GM12892 (cell line): ENCODE data around the gene CTNND2.

Experiments used
- DNase-seq: peaks from one replicate; pipeline ENCODE4 v3.0.0; 2011; ENCODE audit not compliant: insufficient read length
- FAIRE-seq: peaks from 2 replicates; lab custom pipeline; 2011; peaks lifted over from hg19 to GRCh38; lab: Jason Lieb, UNC
- POLR2A ChIP-seq: IDR thresholded peaks from 2 replicates; pipeline ENCODE4 v1.6.1; 2011; ENCODE audit warnings: low read depth, low read length, control low read depth
- POLR2AphosphoS5 ChIP-seq: IDR thresholded peaks from 2 replicates; pipeline ENCODE4 v1.6.1; 2011; ENCODE audit warnings: low read depth, low read length, control low read depth
- TAF1 ChIP-seq: IDR thresholded peaks from 2 replicates; pipeline ENCODE4 v1.6.1; 2011; ENCODE audit warnings: low read depth, mild to moderate bottlenecking, control low read depth, low read length, borderline replicate concordance

Gene CTNND2

GRCh38 chr5:11903121-11903613 is 1.1 kb downstream of the CTNND2 start:
- FAIRE-seq (no peak), DNase-seq (no peak)
- TF ChIP-seq TAF1 (no peak), POLR2A (no peak), POLR2AphosphoS5 (no peak)

GRCh38 chr5:11902201-11902619 is 2.0 kb downstream of the CTNND2 start:
- DNase-seq (no peak), FAIRE-seq (no peak)
- no peak for TF ChIP-seq POLR2AphosphoS5
- no peak for TF ChIP-seq TAF1
- TF ChIP-seq POLR2A, result no peak

GRCh38 chr5:11898787-11899186 is 5.5 kb downstream of the CTNND2 start:
- DNase-seq (no peak), FAIRE-seq (no peak)
- no peak for TF ChIP-seq POLR2A
- no peak for TF ChIP-seq POLR2AphosphoS5
- TF ChIP-seq TAF1, result no peak

- no peak for FAIRE-seq
Observed at GRCh38 chr5:11897781-11898180, 6.5 kb downstream of the CTNND2 start.

GRCh38 chr5:11894992-11895391 is 9.3 kb downstream of the CTNND2 start:
- TF ChIP-seq TAF1 (no peak), POLR2A (no peak), POLR2AphosphoS5 (no peak)
- FAIRE-seq, result no peak
- DNase-seq, result no peak

More at GRCh38 chr5:11897781-11898180, 6.5 kb downstream of the CTNND2 start:
- TF ChIP-seq POLR2A (no peak), POLR2AphosphoS5 (no peak), TAF1 (no peak)
- no peak for DNase-seq

- FAIRE-seq (no peak), DNase-seq (no peak)
- no peak for TF ChIP-seq TAF1
- TF ChIP-seq POLR2AphosphoS5, result no peak
- no peak for TF ChIP-seq POLR2A
Observed at GRCh38 chr5:11892832-11893231, 11.4 kb downstream of the CTNND2 start.

- TF ChIP-seq TAF1 (no peak), POLR2AphosphoS5 (no peak), POLR2A (no peak)
- no peak for FAIRE-seq
- DNase-seq, result no peak
Observed at GRCh38 chr5:11890777-11891176, 13.5 kb downstream of the CTNND2 start.

GRCh38 chr5:11888221-11888620 is 16.0 kb downstream of the CTNND2 start:
- DNase-seq (no peak), FAIRE-seq (no peak)
- no peak for TF ChIP-seq TAF1
- TF ChIP-seq POLR2A, result no peak
- TF ChIP-seq POLR2AphosphoS5, result no peak

GRCh38 chr5:11878814-11879213 is 25.4 kb downstream of the CTNND2 start:
- DNase-seq (no peak), FAIRE-seq (no peak)
- TF ChIP-seq POLR2AphosphoS5, result no peak
- TF ChIP-seq TAF1, result no peak
- TF ChIP-seq POLR2A, result no peak

GRCh38 chr5:11873587-11873986 is 30.7 kb downstream of the CTNND2 start:
- no peak for TF ChIP-seq TAF1
- TF ChIP-seq POLR2AphosphoS5, result no peak
- no peak for TF ChIP-seq POLR2A
- DNase-seq (no peak), FAIRE-seq (no peak)

- DNase-seq (no peak), FAIRE-seq (no peak)
- TF ChIP-seq TAF1 (no peak), POLR2A (no peak), POLR2AphosphoS5 (no peak)
Observed at GRCh38 chr5:11869203-11869602, 35.0 kb downstream of the CTNND2 start.

GRCh38 chr5:11863911-11864310 is 40.3 kb downstream of the CTNND2 start:
- TF ChIP-seq TAF1, result no peak
- no peak for TF ChIP-seq POLR2A
- TF ChIP-seq POLR2AphosphoS5, result no peak
- no peak for DNase-seq
- no peak for FAIRE-seq

GRCh38 chr5:11857391-11857790 is 46.9 kb downstream of the CTNND2 start:
- DNase-seq (no peak), FAIRE-seq (no peak)
- no peak for TF ChIP-seq POLR2A
- TF ChIP-seq POLR2AphosphoS5, result no peak
- TF ChIP-seq TAF1, result no peak
